Testis (tissue), 3 donors: ENCODE results near the gene NRL. TPM values are rescaled to one million over a fixed set of nuclear protein-coding genes. Genes with fewer than 3 reads are reported as not detected.

ENCODE experiments used
- DNase-seq: peaks from one replicate; pipeline ENCODE4 v3.0.0-alpha.2; 2019
- H3K27ac ChIP-seq, 2 donors: fragments of 200-600 bp; sonication (generic); one replicate each; pipeline ENCODE4 v1.5.1; 2019
- H3K27me3 ChIP-seq: fragments of 200-600 bp; sonication (generic); one replicate; pipeline ENCODE4 v1.5.1; 2019
- H3K36me3 ChIP-seq: fragments of 200-600 bp; sonication (generic); one replicate; pipeline ENCODE4 v1.5.1; 2017; ENCODE audit warnings: low read depth; ENCODE audit errors: missing control alignments
- H3K4me1 ChIP-seq: fragments of 200-600 bp; sonication (generic); one replicate; pipeline ENCODE4 v1.5.1; 2019
- H3K4me3 ChIP-seq, 2 donors: fragments of 200-600 bp; sonication (generic); one replicate each; pipeline ENCODE4 v1.5.1; 2017 to 2019
- H3K9me3 ChIP-seq: fragments of 200-600 bp; sonication (generic); one replicate; pipeline ENCODE4 v1.5.1; 2017
- POLR2A ChIP-seq: fragments of 450-650 bp; IDR thresholded peaks from one replicate; pipeline ENCODE4 v1.6.1; 2017; ENCODE audit warnings: antibody characterized with exemption, mild to moderate bottlenecking, moderate library complexity
- WGBS, 2 donors: methylation state at CpG; one replicate each; pipeline ENCODE4 v1.1.5; 2018; 5-methylcytosine and 5-hydroxymethylcytosine counted together
- intact Hi-C: fragments of 100-400 bp; cut with DNase I; formaldehyde crosslinking; loops from one replicate; pipeline ENCODE4 v1.15.1; 2023; ENCODE audit warnings: low total_unique reads
- polyA plus RNA-seq: library from polyadenylated mRNA; stranded (reverse); fragments of 350-450 nt; fragmentation: Illumina TruSeq; extraction: RNeasy Lipid Tissue Mini Kit (QIAGEN cat#74804); gene quantifications from one replicate; pipeline ENCODE4 v1.2.3, GENCODE V29; 2014; ENCODE audit warnings: low read depth, low replicate concordance; ENCODE audit not compliant: insufficient read depth
- total RNA-seq, 2 donors: library from RNA; depleted of rRNA; stranded (reverse); fragments of >200 nt; gene quantifications; one replicate each; pipeline ENCODE4 v1.2.3, GENCODE V29; 2016
- TF ChIP-seq, protein P1 (sequence below), 3 experiments: fragments of 450-650 bp in 2 of 3; fragments of 200-600 bp in 1 of 3; sonication (generic) in 1 of 3; IDR thresholded peaks; one replicate each; pipeline ENCODE4 v1.5.1; 2016 to 2019; ENCODE audit warnings: antibody characterized with exemption in 3 of 3, mild to moderate bottlenecking in 2 of 3, moderate library complexity in 1 of 3

Gene NRL
- total and polyA plus RNA-seq, 3 donors from 2014 or later: 6.6 to 8.3 (median 8.2) TPM

DNA sequence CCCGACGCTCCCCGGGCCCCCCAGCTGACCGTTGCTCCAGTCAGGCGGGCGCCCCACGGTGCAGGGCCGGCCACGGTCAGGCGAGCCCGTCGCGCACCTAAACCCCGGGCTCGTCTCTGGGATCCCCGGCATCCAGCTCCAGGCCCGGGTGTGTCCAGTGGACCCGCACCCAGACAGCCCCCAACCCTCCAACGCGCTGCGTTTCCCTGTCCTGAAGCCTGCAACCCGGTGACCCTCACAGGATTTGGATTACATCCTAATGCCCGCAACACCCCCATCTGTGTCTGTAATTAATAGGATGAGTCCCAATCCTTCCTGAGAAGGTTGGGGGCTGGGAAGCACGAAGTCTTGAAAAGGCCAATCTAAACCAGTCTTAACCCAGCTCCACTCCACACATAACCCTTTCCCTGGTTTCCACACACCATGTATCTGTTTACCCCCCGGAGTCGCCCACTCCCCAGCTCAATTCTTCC is 33.0 kb downstream of the NRL start:
- Histone ChIP-seq H3K27ac (peak overlapping the region in 1 of 2 donors; percentile 14), H3K4me3 (peak overlapping the region; percentile 56), H3K27me3 (no peaks in the 10 kb centered on the region), H3K9me3 (no peaks in the 10 kb centered on the region), H3K36me3 (no peaks in the 10 kb centered on the region), H3K4me1 (peaks cover 4% of the 10 kb centered on the region)
- intact Hi-C loops: no loop called here
- WGBS, 2 donors: 24 to 54% methylated on average over 4 to 26 of the region's 26 CpGs
- TF ChIP-seq, protein P1, sequence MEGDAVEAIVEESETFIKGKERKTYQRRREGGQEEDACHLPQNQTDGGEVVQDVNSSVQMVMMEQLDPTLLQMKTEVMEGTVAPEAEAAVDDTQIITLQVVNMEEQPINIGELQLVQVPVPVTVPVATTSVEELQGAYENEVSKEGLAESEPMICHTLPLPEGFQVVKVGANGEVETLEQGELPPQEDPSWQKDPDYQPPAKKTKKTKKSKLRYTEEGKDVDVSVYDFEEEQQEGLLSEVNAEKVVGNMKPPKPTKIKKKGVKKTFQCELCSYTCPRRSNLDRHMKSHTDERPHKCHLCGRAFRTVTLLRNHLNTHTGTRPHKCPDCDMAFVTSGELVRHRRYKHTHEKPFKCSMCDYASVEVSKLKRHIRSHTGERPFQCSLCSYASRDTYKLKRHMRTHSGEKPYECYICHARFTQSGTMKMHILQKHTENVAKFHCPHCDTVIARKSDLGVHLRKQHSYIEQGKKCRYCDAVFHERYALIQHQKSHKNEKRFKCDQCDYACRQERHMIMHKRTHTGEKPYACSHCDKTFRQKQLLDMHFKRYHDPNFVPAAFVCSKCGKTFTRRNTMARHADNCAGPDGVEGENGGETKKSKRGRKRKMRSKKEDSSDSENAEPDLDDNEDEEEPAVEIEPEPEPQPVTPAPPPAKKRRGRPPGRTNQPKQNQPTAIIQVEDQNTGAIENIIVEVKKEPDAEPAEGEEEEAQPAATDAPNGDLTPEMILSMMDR (IDR thresholded peaks at IDR 0.05): no peak
- TF ChIP-seq POLR2A: no peak
- DNase-seq: peak; percentile 16

DNA sequence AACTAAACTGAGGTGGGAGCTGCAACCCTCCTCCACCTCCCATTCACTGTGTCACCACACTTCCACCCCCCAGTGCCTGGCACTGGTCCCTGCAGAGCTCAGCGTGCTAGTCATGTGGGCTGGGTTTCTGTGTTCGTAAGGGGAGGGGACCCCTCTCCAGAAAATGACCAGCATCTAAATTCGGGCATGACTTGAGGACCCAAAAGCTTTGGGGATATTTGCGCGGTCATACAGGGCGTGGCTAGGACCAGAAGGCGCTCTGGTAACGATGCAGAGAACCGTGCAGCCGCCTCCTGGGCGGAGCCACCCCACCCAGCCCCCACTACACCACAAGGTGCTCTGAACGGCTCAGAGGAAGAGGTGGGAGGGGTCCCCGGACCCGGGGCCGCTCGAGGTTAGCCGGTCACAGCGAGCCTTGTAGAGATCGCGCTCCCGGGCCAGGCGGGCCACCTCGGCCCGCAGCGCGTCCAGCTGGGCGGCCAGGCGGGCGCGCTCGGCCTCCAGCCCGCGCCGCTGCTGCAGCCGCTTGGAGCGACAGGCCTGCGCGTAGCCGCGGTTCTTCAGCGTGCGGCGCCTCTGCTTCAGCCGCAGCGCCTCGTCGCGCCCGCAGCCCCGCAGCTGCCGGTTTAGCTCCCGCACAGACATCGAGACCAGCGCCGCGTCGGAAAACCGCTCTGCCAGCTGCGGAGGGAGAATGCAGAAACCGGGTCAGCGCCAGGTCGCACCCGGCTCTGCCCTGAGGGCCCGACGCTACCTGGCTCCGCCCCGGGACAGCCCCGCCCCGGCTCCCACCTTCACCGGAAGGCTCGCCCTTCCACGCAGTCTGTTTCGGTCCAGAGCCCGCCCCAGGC is 33.6 kb downstream of the NRL start:
- no peaks in the 10 kb centered on the region for H3K9me3 ChIP-seq
- H3K4me3 ChIP-seq: peak overlapping the region; percentile 56
- peaks cover 4% of the 10 kb centered on the region for H3K4me1 ChIP-seq
- no peaks in the 10 kb centered on the region for H3K27me3 ChIP-seq
- 0 to 1% methylated on average over 5 to 63 of the region's 74 CpGs for WGBS, 2 donors
- peak; percentile 69 for DNase-seq
- intact Hi-C loops: no loop called here
- no peak for TF ChIP-seq POLR2A
- TF ChIP-seq, protein P1 (IDR thresholded peaks at IDR 0.05): no peak
- no peaks in the 10 kb centered on the region for H3K36me3 ChIP-seq
- peak overlapping the region in 1 of 2 donors; percentile 14 for H3K27ac ChIP-seq

DNA sequence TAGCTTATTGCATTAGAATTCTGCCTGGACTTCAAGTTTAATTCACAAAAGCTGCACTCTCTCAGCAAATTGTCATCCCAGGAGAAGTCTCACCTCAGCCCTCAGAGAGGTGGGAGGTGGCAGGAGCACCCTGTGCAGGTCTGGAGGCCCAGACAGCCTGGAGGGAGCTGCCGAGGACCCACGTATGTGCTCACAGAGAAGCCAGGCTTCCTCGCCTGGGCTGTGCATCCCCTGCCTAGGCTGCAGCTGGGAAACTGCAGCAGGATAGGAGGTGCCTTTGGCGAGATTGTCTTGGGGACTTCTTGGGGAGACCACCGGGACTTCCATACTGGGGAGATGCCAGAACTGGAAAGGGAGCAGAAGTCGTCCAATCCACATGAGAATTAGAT is 34.6 kb downstream of the NRL start:
- H3K27ac ChIP-seq: no peak overlapping the region
- H3K27me3 ChIP-seq: no peaks in the 10 kb centered on the region
- no peak overlapping the region for H3K4me3 ChIP-seq
- intact Hi-C loops: no loop called here
- 61 to 68% methylated on average over 6 of the region's 6 CpGs for WGBS, 2 donors
- no peaks in the 10 kb centered on the region for H3K36me3 ChIP-seq
- no peaks in the 10 kb centered on the region for H3K9me3 ChIP-seq
- DNase-seq: no peak
- peaks cover 4% of the 10 kb centered on the region for H3K4me1 ChIP-seq
- TF ChIP-seq, protein P1 (IDR thresholded peaks at IDR 0.05): no peak
- TF ChIP-seq POLR2A: no peak

DNA sequence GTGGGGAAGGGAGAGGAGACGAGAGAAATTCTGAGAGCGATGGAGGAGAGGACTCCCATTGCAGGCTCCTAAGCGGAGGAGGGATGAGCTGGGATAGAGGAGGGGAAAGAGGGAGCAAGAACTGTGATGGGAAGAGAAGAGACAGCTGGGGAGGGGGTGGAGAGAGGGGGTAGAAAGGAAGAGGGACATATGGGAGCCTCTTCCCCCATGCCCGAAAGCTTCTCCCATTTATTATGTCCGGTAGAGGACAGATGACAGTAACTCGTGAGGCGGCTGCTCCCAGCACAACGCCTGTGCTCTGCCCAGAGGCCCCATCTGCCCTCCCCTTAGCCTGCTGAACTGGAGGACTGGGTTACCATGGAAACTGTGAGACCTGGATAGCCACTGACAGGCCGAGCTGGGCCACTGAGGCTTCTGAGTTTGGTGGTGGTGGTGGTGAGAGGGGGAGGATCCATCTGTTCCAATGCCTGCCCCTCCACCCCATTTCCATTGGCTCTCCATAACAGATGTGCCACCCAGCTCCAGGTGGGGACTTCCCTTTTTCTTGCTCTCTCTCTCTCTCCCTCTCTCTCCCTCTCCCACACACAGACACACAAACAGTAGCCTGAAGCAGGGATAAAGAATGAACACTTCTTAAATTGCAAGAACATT is 35.1 kb downstream of the NRL start:
- no peak overlapping the region for H3K4me3 ChIP-seq
- no peaks in the 10 kb centered on the region for H3K27me3 ChIP-seq
- 89 to 90% methylated on average over 9 of the region's 9 CpGs for WGBS, 2 donors
- no peak for TF ChIP-seq POLR2A
- TF ChIP-seq, protein P1 (IDR thresholded peaks at IDR 0.05): no peak
- peaks cover 4% of the 10 kb centered on the region for H3K4me1 ChIP-seq
- H3K9me3 ChIP-seq: no peaks in the 10 kb centered on the region
- intact Hi-C loops: no loop called here
- H3K27ac ChIP-seq: no peak overlapping the region
- no peaks in the 10 kb centered on the region for H3K36me3 ChIP-seq
- no peak for DNase-seq
